HG03432 (cell line): ENCODE results near the gene REEP1.

Source experiments
- ATAC-seq: cut with Tn5 transposase; IDR thresholded peaks from one replicate; pipeline ENCODE4 v1.9.1; 2021; ENCODE audit warnings: mild to moderate bottlenecking, moderate library complexity; ENCODE audit not compliant: unreplicated experiment

REEP1 gene

GRCh38 chr2:86337244-86337835 is at the start of gene REEP1:
Gene REEP1, minus strand, starts transcription at chr2:86337626. Its CDS starts 116 bp downstream, at chr2:86337510.
- peak; percentile 58 for ATAC-seq

GRCh38 chr2:86383844-86384243 is 46.4 kb upstream of the REEP1 start:
- no peak for ATAC-seq

GRCh38 chr2:86382698-86383097 is 45.3 kb upstream of the REEP1 start:
- no peak for ATAC-seq

GRCh38 chr2:86382108-86382507 is 44.7 kb upstream of the REEP1 start:
- ATAC-seq = no peak

GRCh38 chr2:86378469-86378868 is 41.0 kb upstream of the REEP1 start:
- ATAC-seq = no peak

- no peak for ATAC-seq
Observed at GRCh38 chr2:86375623-86376022, 38.2 kb upstream of the REEP1 start.

GRCh38 chr2:86372641-86373502 is 35.4 kb upstream of the REEP1 start:
- no peak for ATAC-seq

GRCh38 chr2:86372133-86372532 is 34.7 kb upstream of the REEP1 start:
- no peak for ATAC-seq

GRCh38 chr2:86371527-86371926 is 34.1 kb upstream of the REEP1 start:
- ATAC-seq = no peak

GRCh38 chr2:86370579-86370978 is 33.2 kb upstream of the REEP1 start:
- no peak for ATAC-seq

GRCh38 chr2:86368161-86368824 is 30.9 kb upstream of the REEP1 start:
- peak; percentile 56 for ATAC-seq

GRCh38 chr2:86367499-86367777 is 30.0 kb upstream of the REEP1 start:
- ATAC-seq = no peak

- no peak for ATAC-seq
Observed at GRCh38 chr2:86366651-86367498, 29.4 kb upstream of the REEP1 start.

- no peak for ATAC-seq
Observed at GRCh38 chr2:86364894-86365293, 27.5 kb upstream of the REEP1 start.

- ATAC-seq = no peak
Observed at GRCh38 chr2:86360776-86361175, 23.4 kb upstream of the REEP1 start.

- ATAC-seq = peak; percentile 97
Observed at GRCh38 chr2:86358957-86359356, 21.5 kb upstream of the REEP1 start.

- ATAC-seq = no peak
Observed at GRCh38 chr2:86357392-86357963, 20.1 kb upstream of the REEP1 start.

GRCh38 chr2:86352727-86353221 is 15.3 kb upstream of the REEP1 start:
- no peak for ATAC-seq

GRCh38 chr2:86352137-86352726 is 14.8 kb upstream of the REEP1 start:
- no peak for ATAC-seq

GRCh38 chr2:86350751-86351150 is 13.3 kb upstream of the REEP1 start:
- ATAC-seq = no peak
